GM19463 (cell line): ENCODE results near the gene SLIT1.
"Not testable (repeated sequence)": the region's sequence is repeated elsewhere in the genome, so short reads cannot be mapped to it uniquely, and the experiment has no call there.

Experiments used
- ATAC-seq: cut with Tn5 transposase; IDR thresholded peaks from one replicate; pipeline ENCODE4 v1.9.1; 2021; ENCODE audit warnings: mild to moderate bottlenecking, moderate library complexity; ENCODE audit not compliant: unreplicated experiment

SLIT1 gene

DNA sequence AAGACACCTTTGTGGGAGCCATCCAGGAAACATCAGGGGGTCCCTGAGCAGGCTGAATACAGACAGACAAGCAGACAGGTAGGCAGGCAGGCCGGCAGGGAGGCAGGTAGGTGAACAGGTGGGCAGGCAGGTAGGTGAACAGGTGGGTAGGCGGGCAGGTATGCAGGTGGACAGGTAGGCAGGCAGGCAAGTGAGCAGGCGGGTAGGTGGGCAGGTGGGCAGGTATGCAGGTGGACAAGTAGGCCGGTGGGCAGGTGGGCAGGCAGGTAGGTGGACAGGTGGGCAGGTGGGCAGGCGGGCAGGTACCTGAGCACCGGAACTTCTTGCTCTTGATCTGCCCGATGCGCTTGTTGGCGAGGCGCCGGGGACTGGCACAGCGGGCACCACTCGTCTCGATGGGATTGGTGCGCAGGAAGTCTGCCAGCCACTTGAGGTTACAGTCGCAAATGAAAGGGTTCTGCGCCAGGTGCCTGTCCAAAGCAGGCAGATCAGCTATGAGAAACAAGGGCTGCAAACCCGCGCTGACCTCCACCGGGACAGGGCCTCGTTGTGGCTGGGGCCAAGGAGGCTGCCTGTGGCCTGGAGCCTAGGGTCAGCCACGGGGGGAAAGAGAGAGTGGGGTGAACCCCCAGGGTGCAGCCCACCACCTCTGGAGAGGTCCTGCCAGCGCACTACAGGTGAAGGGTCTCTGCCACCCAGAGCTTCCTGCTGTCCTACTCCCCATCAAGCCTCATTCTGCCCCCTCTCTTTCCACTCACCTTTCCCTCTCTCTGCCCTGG lies 136.9 kb downstream of the SLIT1 start:
- ATAC-seq, result no peak

DNA sequence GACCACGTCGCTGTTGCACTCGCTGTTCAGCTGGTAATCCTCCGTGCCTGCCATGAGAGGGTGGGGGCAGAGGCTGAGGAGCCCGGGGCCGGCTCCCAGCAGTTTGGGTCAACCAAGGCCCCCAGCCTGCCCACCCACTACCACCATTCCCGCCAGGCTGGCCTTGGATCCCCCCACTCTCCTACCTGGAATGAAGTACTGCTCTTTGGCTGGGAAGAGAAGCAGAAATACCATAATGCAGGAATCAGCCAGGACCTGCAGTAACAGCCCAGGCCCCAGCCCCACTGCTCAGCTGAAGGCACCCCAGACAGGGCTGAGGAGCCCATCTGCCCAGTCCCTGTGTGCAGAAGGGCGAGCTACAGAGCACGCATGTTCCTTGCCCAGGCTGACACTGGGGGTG lies 138.0 kb downstream of the SLIT1 start:
- ATAC-seq, result no peak

DNA sequence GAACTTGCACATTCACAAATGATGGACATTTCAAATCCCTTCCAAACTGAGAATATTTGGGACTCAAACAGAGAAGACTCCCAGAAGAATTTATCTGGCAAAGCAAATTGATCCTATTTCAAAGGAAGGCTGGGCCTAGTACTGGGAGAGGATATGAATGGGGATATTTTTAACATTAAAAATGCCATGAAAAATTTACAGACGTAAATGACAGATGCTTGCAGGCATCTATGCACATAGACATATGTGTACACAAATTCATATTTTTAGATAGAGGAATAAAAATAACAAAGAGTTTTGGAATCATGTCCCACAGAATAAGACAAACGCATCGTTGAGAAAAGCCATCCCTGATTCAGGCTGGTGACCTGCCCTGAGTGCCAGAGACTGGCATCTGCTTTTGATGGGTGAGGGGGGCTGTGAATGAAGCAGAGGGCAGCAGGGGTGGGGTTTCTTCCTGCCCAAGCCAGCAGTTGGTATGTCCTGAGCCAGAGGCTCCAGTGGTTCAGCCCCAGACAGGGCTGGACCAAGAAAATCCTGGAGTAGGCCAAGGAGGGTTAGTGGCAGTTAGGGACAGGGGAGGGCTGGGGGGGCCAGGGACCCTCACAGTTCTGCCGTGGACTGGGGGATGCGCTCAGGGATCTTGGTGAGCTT lies 138.5 kb downstream of the SLIT1 start:
- ATAC-seq, result no peak

DNA sequence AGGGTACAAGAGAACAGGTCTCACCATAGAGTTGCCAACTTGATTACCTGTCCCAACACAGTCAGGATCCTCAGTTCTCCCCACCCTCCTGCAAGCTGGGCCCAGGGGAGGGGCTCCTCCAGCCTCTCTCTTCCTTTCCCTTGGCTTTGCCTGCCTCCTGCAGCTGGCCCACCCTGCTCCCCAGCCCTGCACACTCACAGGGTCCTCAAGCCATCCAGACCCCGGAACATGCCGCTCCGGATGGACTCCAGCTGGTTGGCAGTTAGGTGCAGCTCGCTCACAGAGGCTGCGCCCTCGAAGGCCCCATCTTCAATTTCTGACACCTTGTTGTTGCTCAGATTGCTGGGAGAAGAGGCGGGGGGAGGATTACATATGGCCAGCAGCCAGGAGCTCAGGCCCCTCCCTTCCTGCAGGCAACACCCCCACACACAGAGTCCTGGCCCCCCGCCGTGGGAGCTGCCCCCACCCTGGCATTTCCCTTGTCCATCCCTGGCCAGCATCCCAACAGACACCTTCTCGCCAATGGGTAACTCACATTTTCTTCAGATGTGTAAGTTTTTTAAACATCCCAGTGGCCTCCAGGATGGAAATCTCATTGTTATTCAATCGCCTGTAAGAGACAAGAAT lies 139.2 kb downstream of the SLIT1 start:
- no peak for ATAC-seq

DNA sequence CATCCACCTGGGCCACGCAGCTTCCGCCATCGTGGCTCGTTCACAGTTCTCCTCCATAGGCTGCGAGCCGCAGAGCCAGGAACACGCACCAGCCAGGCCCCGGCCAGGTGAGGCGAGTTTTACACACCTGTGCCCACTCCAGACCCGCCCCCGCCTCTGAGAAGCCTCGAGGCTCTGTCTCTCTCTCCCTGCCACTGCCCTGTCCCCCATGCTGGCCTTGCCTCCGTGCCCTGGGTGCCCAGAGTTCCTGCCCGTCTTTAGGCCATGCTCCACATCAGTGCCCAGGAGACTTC lies 142.2 kb downstream of the SLIT1 start:
- no peak for ATAC-seq

DNA sequence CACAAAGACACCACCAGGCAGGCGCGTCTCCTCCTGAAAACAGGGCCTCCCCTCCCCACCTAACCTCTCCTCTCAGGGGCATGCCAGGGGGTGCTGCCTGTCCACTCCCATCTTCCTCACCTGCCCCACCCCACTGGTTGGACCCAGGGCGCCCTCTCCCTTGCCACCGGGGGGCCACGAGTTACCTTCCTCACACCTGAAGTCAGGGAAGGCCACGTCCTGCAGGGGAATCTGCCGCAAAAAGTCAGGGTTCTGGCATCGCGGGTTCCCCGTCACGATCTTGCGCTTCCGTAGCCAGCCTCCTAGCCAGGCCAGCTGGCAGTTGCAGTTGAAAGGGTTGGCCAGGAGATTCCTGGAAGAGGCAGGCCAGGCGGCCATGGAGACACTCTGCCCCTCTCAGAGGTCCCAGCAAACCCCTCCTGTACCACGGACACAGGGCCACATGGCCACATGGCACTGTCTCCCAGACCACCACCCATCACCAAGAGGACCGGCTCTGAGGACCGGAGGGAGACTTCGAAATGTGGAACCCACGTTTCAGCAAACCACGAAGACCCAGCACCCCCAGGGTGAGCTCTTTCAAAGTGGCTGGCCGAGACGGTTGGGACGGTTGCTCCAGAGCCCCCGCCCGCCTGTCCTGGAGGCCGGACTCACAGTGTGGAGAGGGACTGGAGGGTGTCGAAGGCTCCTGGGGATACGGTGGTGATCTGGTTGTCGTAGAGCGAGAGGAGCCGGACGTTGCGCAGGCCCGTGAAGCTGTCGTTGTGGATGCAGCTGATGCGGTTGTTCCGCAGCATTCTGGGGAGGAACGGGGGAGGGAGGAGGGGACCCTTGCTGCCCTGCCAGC lies 142.8 kb downstream of the SLIT1 start:
- ATAC-seq, result no peak

DNA sequence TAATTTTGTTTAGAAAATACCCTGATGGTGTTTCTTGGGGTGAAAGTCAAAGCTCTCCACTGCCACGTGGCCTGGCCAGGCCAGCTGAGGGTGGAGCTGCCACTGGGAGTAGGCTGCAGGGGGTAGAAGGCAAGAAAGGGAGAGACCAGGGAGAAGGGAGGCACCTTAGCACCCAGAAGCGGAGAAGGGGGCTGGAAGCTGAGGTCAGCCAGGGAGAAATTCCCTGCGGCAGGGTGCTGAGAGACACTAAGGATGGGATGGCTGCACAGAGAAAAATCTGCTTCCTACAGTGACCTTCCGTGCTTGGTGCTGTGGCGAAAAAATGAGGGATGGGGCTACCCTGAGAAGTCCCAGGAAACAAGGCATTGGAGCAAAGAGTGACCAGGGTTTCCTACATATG lies 143.7 kb downstream of the SLIT1 start:
- no peak for ATAC-seq

DNA sequence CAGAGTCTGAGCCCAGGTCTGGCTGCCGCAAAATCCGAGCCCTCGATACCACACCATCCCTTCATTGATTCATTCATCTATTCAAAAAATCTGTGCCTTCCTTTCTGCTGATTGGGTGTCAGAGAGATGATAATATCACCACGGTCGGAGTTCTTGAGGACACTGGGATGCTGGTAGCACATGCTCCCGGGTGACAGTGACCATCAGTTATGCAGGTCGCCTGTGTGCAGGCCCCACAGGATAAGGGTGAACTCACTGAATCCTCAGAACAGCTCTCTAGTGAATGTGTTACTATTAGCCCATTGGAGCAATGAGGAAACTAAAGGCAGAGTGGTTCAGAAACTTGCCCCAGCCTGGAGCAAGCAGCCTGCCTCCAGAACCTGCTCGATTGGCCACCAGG lies 145.1 kb downstream of the SLIT1 start:
- no peak for ATAC-seq

DNA sequence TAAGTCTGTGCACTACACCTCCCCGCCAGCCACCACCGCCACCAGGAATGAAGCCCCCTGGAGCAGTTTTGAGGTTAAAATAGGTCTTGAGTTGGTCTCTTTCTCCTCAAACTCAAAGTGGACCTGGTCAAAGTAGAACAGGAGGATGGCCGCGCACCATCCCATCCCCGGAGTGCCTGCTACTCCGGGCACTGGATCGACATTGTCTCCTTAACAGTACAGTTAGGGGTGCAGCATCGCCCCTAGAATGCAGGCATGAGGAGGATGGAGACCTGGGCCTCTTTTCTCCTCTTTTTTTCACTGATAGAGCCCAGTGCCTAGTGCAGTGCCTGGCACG lies 145.5 kb downstream of the SLIT1 start:
- ATAC-seq, result no peak

DNA sequence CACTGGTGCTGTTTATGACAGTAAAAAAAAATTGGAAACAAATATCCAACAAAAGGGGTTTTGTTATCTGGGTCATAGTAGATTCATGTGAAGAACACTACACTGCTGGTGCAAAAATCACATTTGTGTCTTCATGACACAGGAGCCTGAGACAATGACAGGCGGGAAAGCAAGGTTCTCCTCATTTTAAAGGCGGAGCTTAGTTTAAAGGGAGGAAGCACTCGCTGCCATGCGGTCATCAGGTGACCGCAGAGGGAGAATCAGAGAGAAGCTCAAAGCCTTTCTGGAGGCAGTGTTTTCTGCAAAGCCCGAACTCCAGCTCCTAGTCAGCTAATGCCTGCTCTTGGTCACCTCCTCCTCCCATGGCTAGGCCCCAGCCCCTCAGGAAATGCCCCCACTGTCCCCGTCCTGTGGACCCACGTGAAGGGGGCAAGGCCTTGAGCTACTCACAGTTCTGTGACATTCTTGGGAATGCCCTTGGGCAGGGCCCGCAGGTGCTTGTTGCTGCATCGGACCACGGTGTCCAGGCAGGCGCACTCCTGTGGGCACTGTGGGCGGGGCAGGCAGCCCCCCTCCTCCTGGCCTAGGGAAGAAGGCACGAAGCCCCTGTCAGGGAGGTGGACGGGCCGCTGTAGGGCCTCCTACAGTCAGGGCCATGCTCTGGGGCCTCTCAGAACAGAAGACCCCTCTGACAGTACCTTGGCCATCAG lies 146.1 kb downstream of the SLIT1 start:
- no peak for ATAC-seq

DNA sequence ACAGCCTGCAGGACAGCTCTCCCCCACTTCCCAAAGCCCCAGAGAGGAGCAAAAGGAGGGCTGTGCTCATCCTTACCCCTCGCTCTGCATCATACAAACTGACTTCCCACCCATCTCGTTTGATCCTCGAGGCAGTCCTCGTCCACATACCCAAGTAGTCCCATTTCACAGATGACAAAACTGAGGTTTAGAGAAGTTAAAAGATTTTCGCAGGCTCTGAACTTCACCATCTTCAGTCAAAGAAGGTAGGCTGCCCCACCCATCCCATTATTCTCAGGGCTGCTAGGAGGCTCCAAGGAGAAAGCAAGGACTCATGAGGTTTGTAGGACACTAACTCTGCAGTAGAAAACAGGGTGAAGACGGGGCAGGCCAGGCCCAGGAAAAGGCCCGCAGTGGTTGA lies 147.1 kb downstream of the SLIT1 start:
- ATAC-seq, result no peak

DNA sequence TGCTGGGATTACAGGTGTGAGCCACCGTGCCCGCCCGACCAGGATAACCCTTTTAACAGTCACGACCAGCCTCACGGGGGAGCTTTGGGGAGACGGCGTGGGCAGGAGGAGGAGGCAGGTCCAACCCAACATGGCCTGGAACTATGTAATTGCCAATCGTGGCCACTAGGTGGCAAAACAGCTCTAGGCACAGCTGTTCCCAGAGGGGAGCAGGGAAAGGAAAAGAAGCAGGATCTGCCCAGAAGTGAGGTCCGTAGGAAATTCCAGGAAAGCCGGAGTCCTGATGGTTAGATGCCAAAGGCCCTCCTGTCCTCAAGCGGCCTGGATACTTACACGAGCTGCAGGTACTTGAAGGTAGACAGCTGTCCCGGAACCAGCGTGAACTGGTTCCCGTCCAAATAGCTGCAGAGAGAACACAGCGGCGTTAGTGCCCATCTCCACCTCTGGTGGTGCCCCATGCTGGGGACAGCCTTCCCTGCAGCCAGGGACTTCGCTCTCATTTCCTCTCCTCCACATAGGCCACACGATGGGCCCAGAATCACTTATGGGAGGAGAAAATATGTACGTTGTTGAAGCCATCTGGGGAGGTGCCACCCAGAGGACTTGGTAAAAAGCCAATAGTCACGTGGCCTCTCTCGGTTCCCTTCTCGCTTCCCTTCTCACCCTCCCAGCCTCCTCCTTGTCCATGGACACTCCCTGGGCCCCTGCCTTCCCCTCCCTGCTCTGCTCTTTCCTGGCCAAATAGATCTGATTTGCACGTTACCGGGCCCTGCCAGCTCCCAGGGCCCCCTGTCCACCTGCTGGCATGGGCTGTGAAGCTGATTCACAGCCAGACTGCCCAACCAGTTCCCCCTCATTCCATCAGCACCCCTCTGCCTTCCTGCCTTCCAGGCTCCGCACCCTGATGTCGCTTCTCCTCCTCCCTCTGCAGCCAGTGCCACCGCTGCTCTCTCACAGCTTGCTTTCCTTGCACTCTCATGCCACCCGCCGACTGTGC lies 148.1 kb downstream of the SLIT1 start:
- peak; percentile 86 for ATAC-seq

DNA sequence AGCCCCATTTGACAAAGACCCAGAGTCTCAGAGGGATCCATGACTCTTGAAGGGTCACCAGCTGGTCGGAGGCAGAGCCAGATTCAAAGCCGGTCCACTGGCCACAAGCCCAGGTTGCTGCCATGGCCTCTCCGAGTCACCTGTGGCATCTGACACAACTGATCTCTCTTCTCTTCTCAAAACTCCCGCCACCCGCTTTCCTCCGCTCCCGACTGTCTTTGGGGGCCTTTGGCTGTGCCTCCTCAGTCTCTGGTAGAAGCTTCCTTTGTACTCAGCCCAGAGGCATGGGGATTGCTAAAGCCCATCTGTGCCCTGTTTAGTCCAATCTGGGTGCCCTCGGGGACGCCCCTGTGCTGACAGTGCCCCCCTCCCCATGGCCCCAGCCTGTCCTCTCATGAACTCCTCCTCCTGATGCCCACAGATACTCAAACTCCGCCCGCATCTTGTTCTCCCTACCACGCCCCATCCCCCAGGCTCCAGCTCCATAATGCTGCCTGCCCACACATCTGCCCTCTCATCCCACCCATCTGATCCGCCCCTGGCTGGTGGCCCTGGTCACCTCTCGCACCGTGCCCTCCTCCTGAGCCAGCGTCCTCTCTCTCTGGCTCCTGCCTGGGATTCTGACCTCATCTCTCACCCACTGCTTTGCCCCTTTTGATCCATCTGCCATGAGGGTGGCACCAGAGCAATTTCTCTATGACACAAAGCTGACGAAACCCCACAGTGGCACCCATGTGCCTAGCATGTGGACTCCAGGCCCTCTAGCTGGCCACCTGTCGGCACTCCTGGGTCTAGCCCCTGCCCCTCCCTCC lies 150.6 kb downstream of the SLIT1 start:
- no peak for ATAC-seq

DNA sequence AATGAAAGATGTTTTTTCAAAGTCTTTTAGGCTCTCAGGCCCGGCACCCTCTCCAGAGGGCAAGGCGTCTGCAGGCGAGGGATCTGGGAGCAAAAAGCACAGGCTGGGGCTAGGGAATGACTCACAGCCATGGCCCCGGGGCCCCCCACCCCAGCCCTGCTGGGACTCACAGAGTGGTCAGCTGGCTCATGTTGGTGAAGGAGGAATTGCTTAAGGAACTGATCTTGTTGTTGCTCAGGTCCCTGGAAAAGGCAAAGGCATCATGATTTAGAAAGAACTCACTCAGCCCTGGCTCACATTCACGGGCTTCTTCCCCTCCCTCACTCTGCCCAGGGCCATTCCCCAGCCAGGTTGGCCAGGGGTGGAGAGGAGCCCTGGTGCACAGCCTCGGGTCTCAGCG lies 151.5 kb downstream of the SLIT1 start:
- ATAC-seq, result no peak

DNA sequence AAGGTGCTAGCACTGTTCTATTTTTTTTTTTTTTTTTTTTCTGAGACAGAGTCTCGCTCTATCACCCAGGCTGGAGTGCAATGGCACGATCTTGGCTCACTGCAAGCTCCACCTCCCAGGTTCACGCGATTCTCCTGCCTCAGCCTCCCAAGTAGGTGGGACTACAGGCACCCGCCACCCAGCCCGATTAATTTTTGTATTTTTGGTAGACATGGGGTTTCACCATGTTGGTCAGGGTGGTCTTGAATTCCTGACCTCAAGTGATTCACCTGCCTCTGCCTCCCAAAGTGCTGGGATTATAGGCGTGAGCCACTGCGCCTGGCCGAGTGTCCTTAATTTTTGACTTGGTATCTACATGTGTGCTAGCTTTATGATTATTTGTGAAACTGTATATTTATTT lies 151.9 kb downstream of the SLIT1 start:
- not testable (repeated sequence) for ATAC-seq

DNA sequence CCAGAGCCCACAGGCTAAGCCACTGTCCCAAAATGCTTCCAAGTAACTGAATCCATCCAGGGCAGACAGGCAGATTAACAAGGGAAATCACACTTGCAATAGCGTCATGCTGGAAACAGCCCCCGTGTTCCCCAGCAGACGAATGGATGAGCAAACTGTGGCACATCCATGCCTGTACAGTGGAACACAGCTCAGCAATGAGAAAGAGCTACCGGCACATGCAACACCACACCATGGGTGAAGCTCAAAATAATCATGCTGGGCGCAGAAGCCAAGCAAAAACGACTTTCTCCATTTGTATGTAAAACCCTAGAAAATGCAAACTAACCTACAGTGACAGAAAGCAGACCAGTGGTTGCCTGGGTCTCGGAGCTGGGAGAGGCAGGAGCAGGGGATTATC lies 153.1 kb downstream of the SLIT1 start:
- no peak for ATAC-seq

DNA sequence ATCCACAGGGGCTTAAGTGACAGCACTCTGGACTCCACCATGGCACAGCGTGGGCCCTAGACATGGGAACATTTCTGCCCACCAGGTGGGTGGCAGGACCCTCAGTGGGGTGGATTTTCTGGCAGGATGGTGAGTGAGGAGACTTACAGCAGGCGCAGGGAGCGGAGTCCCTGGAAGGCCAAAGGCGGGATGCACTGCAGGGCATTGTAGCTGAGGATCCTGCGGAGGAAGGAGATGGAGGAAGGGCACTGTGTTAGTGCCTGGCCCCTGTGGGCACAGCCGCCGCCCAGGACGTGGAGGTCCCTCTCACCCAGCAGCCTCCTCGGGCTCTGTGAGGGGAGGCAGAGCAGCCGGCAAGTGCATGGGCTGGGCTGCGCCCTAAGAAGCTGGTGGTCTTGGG lies 154.3 kb downstream of the SLIT1 start:
- no peak for ATAC-seq

DNA sequence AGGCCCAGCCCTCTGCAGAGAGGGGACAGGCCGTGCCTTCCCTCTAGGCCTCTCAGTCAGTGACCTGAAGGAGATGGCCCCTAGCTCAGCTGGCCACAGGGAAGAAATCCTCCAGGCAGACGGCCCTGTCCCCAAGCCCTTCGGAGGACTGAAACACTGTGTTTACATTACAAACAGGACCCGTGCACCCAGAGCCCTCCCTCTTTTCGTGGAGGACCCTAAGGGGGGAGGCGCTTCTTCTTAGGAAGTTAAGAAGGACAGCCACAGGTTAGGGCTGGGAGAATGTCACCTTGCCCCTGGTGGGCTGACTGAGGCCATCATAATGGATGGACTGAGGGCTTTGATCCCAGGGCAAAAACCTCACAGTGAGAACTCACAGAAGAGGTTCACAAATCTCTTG lies 154.9 kb downstream of the SLIT1 start:
- ATAC-seq, result no peak

DNA sequence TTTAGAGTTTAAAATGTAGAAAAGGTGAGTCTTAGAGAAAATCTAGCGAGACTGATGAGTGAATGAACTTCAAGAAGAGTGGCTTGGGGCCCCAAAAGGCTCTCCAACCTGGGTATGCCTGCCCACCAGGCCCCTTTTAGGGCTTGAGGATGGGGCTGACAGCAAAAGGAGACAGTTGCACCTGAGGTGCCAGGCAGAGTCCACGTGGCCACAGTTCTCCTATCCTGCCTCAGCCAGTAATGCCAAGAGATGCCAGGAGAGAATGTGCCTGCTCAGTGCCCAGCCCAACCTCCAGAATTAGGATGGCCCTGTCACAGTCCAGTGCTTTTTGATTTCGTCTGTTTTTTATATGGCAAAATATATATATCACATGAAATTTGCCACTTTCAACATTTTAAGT lies 156.5 kb downstream of the SLIT1 start:
- no peak for ATAC-seq
